ENCODE data around the gene STK38. TPM values are rescaled to one million over a fixed set of nuclear protein-coding genes. Genes with fewer than 3 reads are reported as not detected.
"Not testable (repeated sequence)": the region's sequence is repeated elsewhere in the genome, so short reads cannot be mapped to it uniquely, and the experiment has no call there.

STK38 gene
- total RNA-seq, 1 donor from 2014 or later = 27.8 TPM

- H3K4me3 ChIP-seq = no peak overlapping the region
- peaks cover 9% of the 10 kb centered on the region for H3K4me1 ChIP-seq
- intact Hi-C loops (cut with DNase I) = no loop called here
- peaks cover 9% of the 10 kb centered on the region for H3K36me3 ChIP-seq
- no peak for DNase-seq
- no peak for TF ChIP-seq CTCF (IDR thresholded peaks at IDR 0.05)
- no peaks in the 10 kb centered on the region for H3K27me3 ChIP-seq
- ATAC-seq = peak; percentile 57
- H3K27ac ChIP-seq = no peak overlapping the region
- H3K9me3 ChIP-seq = no peaks in the 10 kb centered on the region
Measured at GRCh38 chr6:36455486-36456027, 91.7 kb downstream of the STK38 start.

GRCh38 chr6:36452897-36453296 lies 94.4 kb downstream of the STK38 start:
- intact Hi-C loops (cut with DNase I); H3K27ac ChIP-seq; H3K9me3 ChIP-seq; DNase-seq; H3K4me1 ChIP-seq; H3K4me3 ChIP-seq; ATAC-seq; H3K27me3 ChIP-seq; H3K36me3 ChIP-seq: not testable (repeated sequence)

GRCh38 chr6:36449173-36449572 lies 98.1 kb downstream of the STK38 start:
- ATAC-seq; intact Hi-C loops (cut with DNase I): not testable (repeated sequence)

GRCh38 chr6:36445621-36446020 lies 101.7 kb downstream of the STK38 start:
- Histone ChIP-seq H3K9me3 (no peaks in the 10 kb centered on the region), H3K27me3 (no peaks in the 10 kb centered on the region), H3K36me3 (no peaks in the 10 kb centered on the region), H3K4me1 (peaks cover 42% of the 10 kb centered on the region), H3K4me3 (no peak overlapping the region), H3K27ac (no peak overlapping the region)
- no peak for DNase-seq
- intact Hi-C loops (cut with DNase I) = no loop called here
- ATAC-seq = no peak
- TF ChIP-seq CTCF (IDR thresholded peaks at IDR 0.05) = no peak

More at GRCh38 chr6:36449173-36449572, 98.1 kb downstream of the STK38 start:
- H3K9me3 ChIP-seq, H3K27me3 ChIP-seq, H3K4me3 ChIP-seq, H3K27ac ChIP-seq, H3K36me3 ChIP-seq, DNase-seq: not testable (repeated sequence)
- peaks cover 21% of the 10 kb centered on the region for H3K4me1 ChIP-seq

- intact Hi-C loops (cut with DNase I) = no loop called here
- Histone ChIP-seq H3K4me3 (peak overlapping the region; percentile 79), H3K36me3 (no peaks in the 10 kb centered on the region), H3K27me3 (no peaks in the 10 kb centered on the region), H3K4me1 (peaks cover 42% of the 10 kb centered on the region), H3K27ac (peak overlapping the region; percentile 94), H3K9me3 (no peaks in the 10 kb centered on the region)
- DNase-seq = no peak
- no peak for ATAC-seq
- TF ChIP-seq CTCF (IDR thresholded peaks at IDR 0.05) = no peak
Measured at GRCh38 chr6:36444470-36444869, 102.8 kb downstream of the STK38 start.

Other genes starting within 250 kb of the STK38 start
- not detected for gene BNIP5, start 210.6 kb downstream of the STK38 start, total RNA-seq
- 6.3 TPM for gene ETV7, start 159.8 kb downstream of the STK38 start, total RNA-seq
- not detected for gene PXT1, start 104.6 kb downstream of the STK38 start, total RNA-seq
- gene KCTD20, start 104.5 kb downstream of the STK38 start, total RNA-seq = 37.6 TPM
- 169 TPM for gene SRSF3, start 46.9 kb upstream of the STK38 start, total RNA-seq
- gene CDKN1A, start 131.2 kb upstream of the STK38 start, total RNA-seq = 151 TPM
- 0.96 TPM for gene RAB44, start 150.3 kb upstream of the STK38 start, total RNA-seq